Thyroid gland (tissue), 4 donors: ENCODE results near the gene ANXA10.

Experiments used
- POLR2A ChIP-seq, 2 donors: fragments of 450-650 bp; IDR thresholded peaks; one replicate each; pipeline ENCODE4 v1.6.1; 2017; ENCODE audit warnings: antibody characterized with exemption in 2 of 2, mild to moderate bottlenecking in 2 of 2, moderate library complexity in 1 of 2
- TF ChIP-seq, protein P1 (sequence below), 6 experiments: fragments of 200-600 bp in 3 of 6; fragments of 450-650 bp in 3 of 6; sonication (generic) in 3 of 6; IDR thresholded peaks; one replicate each; pipeline ENCODE4 v1.5.1; 2016 to 2019; ENCODE audit warnings: antibody characterized with exemption in 6 of 6, mild to moderate bottlenecking in 2 of 6, inconsistent platforms in 1 of 6, moderate library complexity in 1 of 6

DNA sequence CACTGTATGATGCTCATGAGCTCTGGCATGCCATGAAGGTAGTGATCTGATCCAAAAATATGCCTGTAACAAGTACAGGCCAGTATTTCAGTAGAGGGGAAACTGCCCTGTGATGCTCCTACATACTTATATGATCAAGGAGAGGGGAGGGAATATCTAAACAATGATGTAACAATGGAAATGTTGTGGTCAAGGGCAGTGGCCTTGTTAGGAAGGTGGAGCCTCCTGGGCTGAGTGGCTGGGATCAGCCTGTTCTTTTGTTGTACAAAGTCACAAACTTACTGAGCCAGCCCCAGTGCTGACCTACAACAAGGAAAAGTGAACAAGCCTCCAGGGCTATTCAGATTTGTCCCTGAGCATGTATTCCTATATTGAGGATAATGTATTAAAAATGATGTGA is 70.3 kb downstream of the ANXA10 start:
- TF ChIP-seq, protein P1, sequence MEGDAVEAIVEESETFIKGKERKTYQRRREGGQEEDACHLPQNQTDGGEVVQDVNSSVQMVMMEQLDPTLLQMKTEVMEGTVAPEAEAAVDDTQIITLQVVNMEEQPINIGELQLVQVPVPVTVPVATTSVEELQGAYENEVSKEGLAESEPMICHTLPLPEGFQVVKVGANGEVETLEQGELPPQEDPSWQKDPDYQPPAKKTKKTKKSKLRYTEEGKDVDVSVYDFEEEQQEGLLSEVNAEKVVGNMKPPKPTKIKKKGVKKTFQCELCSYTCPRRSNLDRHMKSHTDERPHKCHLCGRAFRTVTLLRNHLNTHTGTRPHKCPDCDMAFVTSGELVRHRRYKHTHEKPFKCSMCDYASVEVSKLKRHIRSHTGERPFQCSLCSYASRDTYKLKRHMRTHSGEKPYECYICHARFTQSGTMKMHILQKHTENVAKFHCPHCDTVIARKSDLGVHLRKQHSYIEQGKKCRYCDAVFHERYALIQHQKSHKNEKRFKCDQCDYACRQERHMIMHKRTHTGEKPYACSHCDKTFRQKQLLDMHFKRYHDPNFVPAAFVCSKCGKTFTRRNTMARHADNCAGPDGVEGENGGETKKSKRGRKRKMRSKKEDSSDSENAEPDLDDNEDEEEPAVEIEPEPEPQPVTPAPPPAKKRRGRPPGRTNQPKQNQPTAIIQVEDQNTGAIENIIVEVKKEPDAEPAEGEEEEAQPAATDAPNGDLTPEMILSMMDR (IDR thresholded peaks at IDR 0.05): no peak
- no peak for TF ChIP-seq POLR2A (IDR thresholded peaks at IDR 0.05)
